ENCODE data around the gene PELI1. TPM values are rescaled to one million over a fixed set of nuclear protein-coding genes. Genes with fewer than 3 reads are reported as not detected.

The PELI1 gene
- total and polyA plus RNA-seq, 2 experiments from 2014 or later: 2.8 to 7.8 TPM

- H3K9me2 ChIP-seq (ENCODE audit: insufficient read depth): no peaks in the 10 kb centered on the region
- H3K4me3 ChIP-seq: no peak overlapping the region
- no peak overlapping the region for H3K9ac ChIP-seq
- no peaks in the 10 kb centered on the region for H4K20me1 ChIP-seq (ENCODE audit: insufficient read depth)
- no peaks in the 10 kb centered on the region for H3K36me3 ChIP-seq (ENCODE audit: low read depth)
- H3K27me3 ChIP-seq (replicated peaks; ENCODE audit: insufficient read depth): no peaks in the 10 kb centered on the region
- in situ Hi-C loops (cut with MboI): loop anchor here (5.0 to 25.0 kb wide), 3 partner anchors 281 to 841 kb away; no protein-coding TSS in a partner anchor
- H3K9me3 ChIP-seq (ENCODE audit: low read depth): no peaks in the 10 kb centered on the region
- H3K27ac ChIP-seq: no peak overlapping the region
- no peak for TF ChIP-seq EZH2 (IDR thresholded peaks at IDR 0.05; ENCODE audit: insufficient read depth, poor library complexity, severe bottlenecking)
- TF ChIP-seq EZH2phosphoT487 (IDR thresholded peaks at IDR 0.05; ENCODE audit: insufficient read depth, low read depth): no peak
- H2AFZ ChIP-seq: no peak overlapping the region
- H3K4me2 ChIP-seq (ENCODE audit: unreplicated experiment): no peak overlapping the region
- whole genome bisulfite sequencing, 2 experiments (ENCODE audit: low coverage in 1 of 2, low lambda C conversion rate in 2 of 2, missing lambda C conversion rate in 2 of 2): 96 to 98% methylated on average over 2 of the region's 2 CpGs
- H3F3A ChIP-seq (ENCODE audit: insufficient read depth): no peaks in the 10 kb centered on the region
- no peak for DNase-seq
- H3K4me1 ChIP-seq (ENCODE audit: insufficient read depth): no peaks in the 10 kb centered on the region
- no peaks in the 10 kb centered on the region for H3K79me2 ChIP-seq (ENCODE audit: insufficient read depth)
Observed at GRCh38 chr2:64045938-64046337, 98.3 kb downstream of the PELI1 start.

Other genes with a start within 250 kb of the PELI1 start
- gene VPS54, start 125.0 kb downstream of the PELI1 start, total RNA-seq (2014; rRNA removed; shearing (Covaris generic)): 12.9 and 17.5 TPM in 2 replicates
- 5.9 and 6.5 TPM in 2 replicates for gene VPS54, start 125.0 kb downstream of the PELI1 start, polyA plus RNA-seq (2016; fragmentation: Nextera tagmentation; extraction: Ambion mirVana)

All from GM23248 (cell line).